Measurements from ENCODE around the gene GPSM1. TPM values are rescaled to one million over a fixed set of nuclear protein-coding genes. Genes with fewer than 3 reads are reported as not detected.
"Not testable (repeated sequence)": the region's sequence is repeated elsewhere in the genome, so short reads cannot be mapped to it uniquely, and the experiment has no call there.

Gene GPSM1
- total and polyA plus RNA-seq, 2 experiments from 2014 or later = 25.5 to 30.0 TPM

GRCh38 chr9:136404801-136405136 lies 77.4 kb downstream of the GPSM1 start:
- no peaks in the 10 kb centered on the region for H3K36me3 ChIP-seq (replicated peaks; ENCODE audit: insufficient read depth, low read depth)
- H3K9me2 ChIP-seq (replicated peaks; ENCODE audit: insufficient read depth) = no peaks in the 10 kb centered on the region
- no peak overlapping the region for H3K4me2 ChIP-seq
- TF ChIP-seq EZH2phosphoT487 (IDR thresholded peaks at IDR 0.05; ENCODE audit: low read depth, severe bottlenecking, unreplicated experiment) = no peak
- TF ChIP-seq, protein P1, sequence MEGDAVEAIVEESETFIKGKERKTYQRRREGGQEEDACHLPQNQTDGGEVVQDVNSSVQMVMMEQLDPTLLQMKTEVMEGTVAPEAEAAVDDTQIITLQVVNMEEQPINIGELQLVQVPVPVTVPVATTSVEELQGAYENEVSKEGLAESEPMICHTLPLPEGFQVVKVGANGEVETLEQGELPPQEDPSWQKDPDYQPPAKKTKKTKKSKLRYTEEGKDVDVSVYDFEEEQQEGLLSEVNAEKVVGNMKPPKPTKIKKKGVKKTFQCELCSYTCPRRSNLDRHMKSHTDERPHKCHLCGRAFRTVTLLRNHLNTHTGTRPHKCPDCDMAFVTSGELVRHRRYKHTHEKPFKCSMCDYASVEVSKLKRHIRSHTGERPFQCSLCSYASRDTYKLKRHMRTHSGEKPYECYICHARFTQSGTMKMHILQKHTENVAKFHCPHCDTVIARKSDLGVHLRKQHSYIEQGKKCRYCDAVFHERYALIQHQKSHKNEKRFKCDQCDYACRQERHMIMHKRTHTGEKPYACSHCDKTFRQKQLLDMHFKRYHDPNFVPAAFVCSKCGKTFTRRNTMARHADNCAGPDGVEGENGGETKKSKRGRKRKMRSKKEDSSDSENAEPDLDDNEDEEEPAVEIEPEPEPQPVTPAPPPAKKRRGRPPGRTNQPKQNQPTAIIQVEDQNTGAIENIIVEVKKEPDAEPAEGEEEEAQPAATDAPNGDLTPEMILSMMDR (IDR thresholded peaks at IDR 0.05; ENCODE audit: poor library complexity) = no peak
- no peak for TF ChIP-seq EZH2 (IDR thresholded peaks at IDR 0.05; ENCODE audit: borderline replicate concordance)
- no peaks in the 10 kb centered on the region for H3K27me3 ChIP-seq
- H3K9me3 ChIP-seq (ENCODE audit: low read depth) = no peaks in the 10 kb centered on the region
- no peaks in the 10 kb centered on the region for H4K20me1 ChIP-seq (ENCODE audit: insufficient read depth, poor library complexity, severe bottlenecking)
- no peak overlapping the region for H2AFZ ChIP-seq
- H3K79me2 ChIP-seq = peaks cover 16% of the 10 kb centered on the region
- H3K4me3 ChIP-seq = no peak overlapping the region
- no peak overlapping the region for H3K27ac ChIP-seq
- DNase-seq (ENCODE audit: low spot score) = no peak
- WGBS (ENCODE audit: low lambda C conversion rate, missing lambda C conversion rate) = 95% methylated on average over 14 of the region's 14 CpGs
- peaks cover 9% of the 10 kb centered on the region for H3K4me1 ChIP-seq (ENCODE audit: insufficient read depth)

- Histone ChIP-seq H3K4me2 (no peak overlapping the region), H3K9me3 (ENCODE audit: low read depth) (no peaks in the 10 kb centered on the region), H3K36me3 (replicated peaks; ENCODE audit: insufficient read depth, low read depth) (no peaks in the 10 kb centered on the region), H4K20me1 (ENCODE audit: insufficient read depth, poor library complexity, severe bottlenecking) (no peaks in the 10 kb centered on the region), H3K9me2 (replicated peaks; ENCODE audit: insufficient read depth) (no peaks in the 10 kb centered on the region), H2AFZ (no peak overlapping the region), H3K4me1 (ENCODE audit: insufficient read depth) (peaks cover 5% of the 10 kb centered on the region), H3K79me2 (peaks cover 17% of the 10 kb centered on the region), H3K27ac (no peak overlapping the region), H3K27me3 (no peaks in the 10 kb centered on the region), H3K4me3 (no peak overlapping the region)
- no peak for DNase-seq (ENCODE audit: low spot score)
- WGBS (ENCODE audit: low lambda C conversion rate, missing lambda C conversion rate) = 91% methylated on average over 7 of the region's 7 CpGs
- TF ChIP-seq, protein P1 (IDR thresholded peaks at IDR 0.05; ENCODE audit: poor library complexity) = no peak
- TF ChIP-seq EZH2 (IDR thresholded peaks at IDR 0.05; ENCODE audit: borderline replicate concordance) (no peak), EZH2phosphoT487 (IDR thresholded peaks at IDR 0.05; ENCODE audit: low read depth, severe bottlenecking, unreplicated experiment) (no peak)
Measured at GRCh38 chr9:136405481-136405880, 78.1 kb downstream of the GPSM1 start.

DNA sequence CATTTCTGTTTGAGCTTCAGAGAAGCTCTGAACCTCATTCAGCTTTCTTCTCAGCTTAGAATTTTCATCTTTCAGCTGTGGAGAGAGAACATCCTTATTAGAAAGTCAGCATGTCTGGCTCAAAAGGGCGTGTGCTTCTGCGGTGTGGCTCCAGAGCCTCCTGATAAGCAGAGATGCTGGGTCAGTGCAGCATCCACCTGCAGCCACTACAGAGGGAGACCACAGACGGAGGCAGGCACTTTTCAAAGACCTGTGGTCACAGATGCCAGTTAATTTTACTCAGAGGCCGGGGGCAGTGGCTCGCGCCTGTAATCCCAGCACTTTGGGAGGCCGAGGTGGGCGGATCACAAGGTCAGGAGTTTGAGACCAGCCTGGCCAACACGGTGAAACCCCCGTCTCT lies 78.6 kb downstream of the GPSM1 start:
- 98% methylated on average over 10 of the region's 10 CpGs for WGBS (ENCODE audit: low lambda C conversion rate, missing lambda C conversion rate)
- H3K36me3 ChIP-seq (replicated peaks; ENCODE audit: insufficient read depth, low read depth); H3K27ac ChIP-seq; H3K27me3 ChIP-seq; H3K9me3 ChIP-seq (ENCODE audit: low read depth); DNase-seq (ENCODE audit: low spot score); H3K9me2 ChIP-seq (replicated peaks; ENCODE audit: insufficient read depth); H4K20me1 ChIP-seq (ENCODE audit: insufficient read depth, poor library complexity, severe bottlenecking); H3K4me3 ChIP-seq; H2AFZ ChIP-seq; H3K4me1 ChIP-seq (ENCODE audit: insufficient read depth); H3K4me2 ChIP-seq: not testable (repeated sequence)
- H3K79me2 ChIP-seq = peaks cover 21% of the 10 kb centered on the region

- WGBS (ENCODE audit: low lambda C conversion rate, missing lambda C conversion rate) = 95% methylated on average over 24 of the region's 28 CpGs
- H2AFZ ChIP-seq; H3K27ac ChIP-seq; H3K27me3 ChIP-seq; H3K36me3 ChIP-seq (replicated peaks; ENCODE audit: insufficient read depth, low read depth); H3K9me2 ChIP-seq (replicated peaks; ENCODE audit: insufficient read depth); H3K9me3 ChIP-seq (ENCODE audit: low read depth); H3K4me3 ChIP-seq; H4K20me1 ChIP-seq (ENCODE audit: insufficient read depth, poor library complexity, severe bottlenecking); H3K4me2 ChIP-seq; DNase-seq (ENCODE audit: low spot score): not testable (repeated sequence)
- peaks cover 32% of the 10 kb centered on the region for H3K79me2 ChIP-seq
- H3K4me1 ChIP-seq (ENCODE audit: insufficient read depth) = peaks cover 13% of the 10 kb centered on the region
Measured at GRCh38 chr9:136407061-136407460, 79.7 kb downstream of the GPSM1 start.

GRCh38 chr9:136407911-136408310 lies 80.6 kb downstream of the GPSM1 start:
- Histone ChIP-seq H3K4me1 (ENCODE audit: insufficient read depth) (peaks cover 15% of the 10 kb centered on the region), H2AFZ (no peak overlapping the region), H3K4me3 (no peak overlapping the region), H3K79me2 (peaks cover 41% of the 10 kb centered on the region), H4K20me1 (ENCODE audit: insufficient read depth, poor library complexity, severe bottlenecking) (peaks cover 4% of the 10 kb centered on the region), H3K9me2 (replicated peaks; ENCODE audit: insufficient read depth) (no peaks in the 10 kb centered on the region), H3K9me3 (ENCODE audit: low read depth) (no peaks in the 10 kb centered on the region), H3K27ac (no peak overlapping the region), H3K36me3 (replicated peaks; ENCODE audit: insufficient read depth, low read depth) (no peaks in the 10 kb centered on the region), H3K4me2 (no peak overlapping the region), H3K27me3 (no peaks in the 10 kb centered on the region)
- 89% methylated on average over 7 of the region's 7 CpGs for WGBS (ENCODE audit: low lambda C conversion rate, missing lambda C conversion rate)
- TF ChIP-seq, protein P1 (IDR thresholded peaks at IDR 0.05; ENCODE audit: poor library complexity) = no peak
- no peak for TF ChIP-seq EZH2phosphoT487 (IDR thresholded peaks at IDR 0.05; ENCODE audit: low read depth, severe bottlenecking, unreplicated experiment)
- no peak for TF ChIP-seq EZH2 (IDR thresholded peaks at IDR 0.05; ENCODE audit: borderline replicate concordance)
- DNase-seq (ENCODE audit: low spot score) = no peak
